Measurements from ENCODE around the gene PTTG1IP.

Gene PTTG1IP

GRCh38 chr21:44831227-44831860 is 42.1 kb downstream of the PTTG1IP start:
- POLR2A ChIA-PET: no interaction called here
- CTCF ChIA-PET: no interaction called here
- H3K4me1 ChIP-seq (ENCODE audit: control insufficient read depth, insufficient read depth, low read length): no peaks in the 10 kb centered on the region
- H3K27ac ChIP-seq (ENCODE audit: extremely low read depth, low read depth, low read length): no peak overlapping the region
- no peak overlapping the region for H3K4me3 ChIP-seq (ENCODE audit: low read depth, low read length)
- no peaks in the 10 kb centered on the region for H3K9me3 ChIP-seq (ENCODE audit: control insufficient read depth, insufficient read depth, low read depth, low read length)
- no peaks in the 10 kb centered on the region for H3K36me3 ChIP-seq (ENCODE audit: control insufficient read depth in 2 of 2, insufficient read depth in 1 of 2, low read length in 2 of 2)
- TF ChIP-seq ZNF560 (tag by site-specific recombination; IDR thresholded peaks at IDR 0.05; ENCODE audit: borderline replicate concordance): no peak
- no peak for TF ChIP-seq ZBTB48 (tag by site-specific recombination; IDR thresholded peaks at IDR 0.05)
- TF ChIP-seq ZNF692 (tag by site-specific recombination; IDR thresholded peaks at IDR 0.05): no peak
- no peak for TF ChIP-seq PRDM2 (tag by site-specific recombination; IDR thresholded peaks at IDR 0.05; ENCODE audit: borderline replicate concordance)
- no peak for TF ChIP-seq ZNF658 (tag by site-specific recombination; IDR thresholded peaks at IDR 0.05)
- no peak for TF ChIP-seq ZNF830 (tag by site-specific recombination; IDR thresholded peaks at IDR 0.05; ENCODE audit: low read depth)
- TF ChIP-seq ZNF837 (tag by site-specific recombination; IDR thresholded peaks at IDR 0.05): no peak
- no peak for TF ChIP-seq ZNF335 (tag by site-specific recombination; conservative IDR thresholded peaks at IDR 0.05)
- no peak for TF ChIP-seq ZNF175 (tag by site-specific recombination; IDR thresholded peaks at IDR 0.05)
- TF ChIP-seq SCRT2 (tag by site-specific recombination; IDR thresholded peaks at IDR 0.05): no peak
- TF ChIP-seq ZNF302 (tag by site-specific recombination; IDR thresholded peaks at IDR 0.05; ENCODE audit: low read depth): no peak
- TF ChIP-seq ZBTB21 (tag by site-specific recombination; IDR thresholded peaks at IDR 0.05): no peak
- no peak for TF ChIP-seq WT1 (tag by site-specific recombination; IDR thresholded peaks at IDR 0.05)
- no peak for TF ChIP-seq ZNF521 (tag by site-specific recombination; IDR thresholded peaks at IDR 0.05)
- TF ChIP-seq ZNF311 (tag by site-specific recombination; IDR thresholded peaks at IDR 0.05; ENCODE audit: borderline replicate concordance): no peak
- no peak for TF ChIP-seq REST (tag by site-specific recombination; IDR thresholded peaks at IDR 0.05)
- TF ChIP-seq ZNF324 (tag by site-specific recombination; IDR thresholded peaks at IDR 0.05): no peak
- no peak for TF ChIP-seq ZNF654 (tag by site-specific recombination; IDR thresholded peaks at IDR 0.05; ENCODE audit: low read depth)
- TF ChIP-seq ZNF670 (tag by site-specific recombination; IDR thresholded peaks at IDR 0.05; ENCODE audit: low read depth): no peak
- no peak for TF ChIP-seq ZNF488 (tag by site-specific recombination; IDR thresholded peaks at IDR 0.05)

Measured in HEK293 (cell line).